OCI-LY3 (cell line): ENCODE measurements around the gene ANKRD10.

Experiments
- H2AFZ ChIP-seq: fragments of 200-600, 300-600 bp; shearing (Covaris generic); 2 replicates; pipeline ENCODE4 v1.6.0; 2014; ENCODE audit warnings: antibody characterized with exemption, low read depth, low read length
- H3K27ac ChIP-seq: fragments of 200-600, 300-600 bp; sonication (generic); 2 replicates; pipeline ENCODE4 v1.5.1; 2014; ENCODE audit warnings: mild to moderate bottlenecking, low read length, moderate library complexity, mixed read lengths
- H3K27me3 ChIP-seq: fragments of 200-600, 300-600 bp; sonication (generic); 2 replicates; pipeline ENCODE4 v1.6.1; 2014; ENCODE audit warnings: low read depth, low read length, mixed read lengths
- H3K36me3 ChIP-seq: fragments of 200-600, 300-600 bp; sonication (generic); replicated peaks from 2 replicates; pipeline ENCODE3; 2014; ENCODE audit warnings: low read depth, low read length, mixed read lengths
- H3K4me1 ChIP-seq: fragments of 300-600, 200-600 bp; sonication (generic); 2 replicates; pipeline ENCODE4 v1.6.1; 2014; ENCODE audit warnings: low read length, mixed read lengths
- H3K4me2 ChIP-seq: fragments of 200-600, 300-600 bp; sonication (generic); 2 replicates; pipeline ENCODE4 v1.6.1; 2014; ENCODE audit warnings: low read length, mixed read lengths
- H3K4me3 ChIP-seq: fragments of 300-600, 200-600 bp; sonication (generic); 2 replicates; pipeline ENCODE4 v1.5.1; 2014; ENCODE audit warnings: antibody characterized with exemption, mild to moderate bottlenecking, low read length, moderate library complexity
- H3K79me2 ChIP-seq: fragments of 300-600, 200-600 bp; shearing (Covaris generic); 2 replicates; pipeline ENCODE4 v1.6.1; 2014; ENCODE audit warnings: mild to moderate bottlenecking, low read length, mixed read lengths
- H3K9ac ChIP-seq: fragments of 300-600, 200-600 bp; shearing (Covaris generic); 2 replicates; pipeline ENCODE4 v1.6.0; 2014; ENCODE audit warnings: mild to moderate bottlenecking, low read length, moderate library complexity
- H3K9me3 ChIP-seq: fragments of 200-600, 300-600 bp; shearing (Covaris generic); 2 replicates; pipeline ENCODE4 v1.6.1; 2014; ENCODE audit warnings: low read length, mixed read lengths; ENCODE audit not compliant: insufficient read depth
- H4K20me1 ChIP-seq: fragments of 200-600, 300-600 bp; sonication (generic); 2 replicates; pipeline ENCODE4 v1.6.1; 2016; ENCODE audit warnings: low read length, mixed read lengths; ENCODE audit not compliant: insufficient read depth
- CTCF ChIP-seq: fragments of 200-600, 300-600 bp; sonication (generic); IDR thresholded peaks from 2 replicates; pipeline ENCODE4 v1.5.1; 2014; ENCODE audit warnings: antibody characterized with exemption, low read length, low read depth
- EZH2phosphoT487 ChIP-seq: fragments of 200-600 bp; shearing (Covaris generic); IDR thresholded peaks from 2 replicates; pipeline ENCODE4 v1.6.1; 2018; ENCODE audit warnings: antibody characterized with exemption, mixed run types, low read depth

ANKRD10 gene

GRCh38 chr13:110850006-110850405 lies 64.9 kb downstream of the ANKRD10 start:
- Histone ChIP-seq H4K20me1 (no peaks in the 10 kb centered on the region), H3K9me3 (no peaks in the 10 kb centered on the region), H3K4me2 (no peak overlapping the region), H3K36me3 (no peaks in the 10 kb centered on the region), H3K9ac (no peak overlapping the region), H2AFZ (no peak overlapping the region), H3K79me2 (no peaks in the 10 kb centered on the region), H3K4me3 (no peak overlapping the region), H3K4me1 (no peaks in the 10 kb centered on the region), H3K27me3 (peaks cover 48% of the 10 kb centered on the region), H3K27ac (no peak overlapping the region)
- TF ChIP-seq CTCF (no peak), EZH2phosphoT487 (no peak)

- no peaks in the 10 kb centered on the region for H4K20me1 ChIP-seq
- no peak overlapping the region for H3K4me2 ChIP-seq
- 0 out of 2 replicates have a peak, but pooled peaks cover 6% of the 10 kb centered on the region for H3K9me3 ChIP-seq
- H3K27ac ChIP-seq = no peak overlapping the region
- TF ChIP-seq EZH2phosphoT487 = no peak
- no peak for TF ChIP-seq CTCF
- H3K9ac ChIP-seq = no peak overlapping the region
- no peaks in the 10 kb centered on the region for H3K36me3 ChIP-seq
- H3K79me2 ChIP-seq = no peaks in the 10 kb centered on the region
- H2AFZ ChIP-seq = no peak overlapping the region
- H3K27me3 ChIP-seq = peaks cover 76% of the 10 kb centered on the region
- H3K4me1 ChIP-seq = no peaks in the 10 kb centered on the region
- H3K4me3 ChIP-seq = no peak overlapping the region
These were observed 69.3 kb downstream of the ANKRD10 start for GRCh38 chr13:110845520-110845919.

GRCh38 chr13:110841846-110842245 lies 73.0 kb downstream of the ANKRD10 start:
- TF ChIP-seq EZH2phosphoT487 (no peak), CTCF (no peak)
- no peak overlapping the region for H3K27ac ChIP-seq
- H3K4me2 ChIP-seq = no peak overlapping the region
- no peaks in the 10 kb centered on the region for H3K4me1 ChIP-seq
- no peaks in the 10 kb centered on the region for H4K20me1 ChIP-seq
- no peaks in the 10 kb centered on the region for H3K79me2 ChIP-seq
- H3K9me3 ChIP-seq = 0 out of 2 replicates have a peak, but pooled peaks cover 6% of the 10 kb centered on the region
- no peak overlapping the region for H3K4me3 ChIP-seq
- H3K36me3 ChIP-seq = no peaks in the 10 kb centered on the region
- no peak overlapping the region for H3K9ac ChIP-seq
- peaks cover 57% of the 10 kb centered on the region for H3K27me3 ChIP-seq
- no peak overlapping the region for H2AFZ ChIP-seq

- H3K4me2 ChIP-seq = no peak overlapping the region
- no peaks in the 10 kb centered on the region for H4K20me1 ChIP-seq
- H3K79me2 ChIP-seq = no peaks in the 10 kb centered on the region
- no peak for TF ChIP-seq EZH2phosphoT487
- no peak for TF ChIP-seq CTCF
- no peak overlapping the region for H2AFZ ChIP-seq
- H3K27ac ChIP-seq = no peak overlapping the region
- H3K36me3 ChIP-seq = no peaks in the 10 kb centered on the region
- H3K9ac ChIP-seq = no peak overlapping the region
- no peak overlapping the region for H3K4me3 ChIP-seq
- H3K4me1 ChIP-seq = no peaks in the 10 kb centered on the region
- H3K27me3 ChIP-seq = peaks cover 53% of the 10 kb centered on the region
- H3K9me3 ChIP-seq = 0 out of 2 replicates have a peak, but pooled peaks cover 6% of the 10 kb centered on the region
These were observed 73.5 kb downstream of the ANKRD10 start for GRCh38 chr13:110841406-110841805.
